NCI-H748 treated with DMSO at 0.1 percent for 48 hours (cell line): ENCODE measurements around the gene FLAD1.

Source experiments
- DNase-seq: peaks from one replicate; lab custom pipeline; 2025; lab: John Stamatoyannopoulos, UW

The FLAD1 gene

DNA sequence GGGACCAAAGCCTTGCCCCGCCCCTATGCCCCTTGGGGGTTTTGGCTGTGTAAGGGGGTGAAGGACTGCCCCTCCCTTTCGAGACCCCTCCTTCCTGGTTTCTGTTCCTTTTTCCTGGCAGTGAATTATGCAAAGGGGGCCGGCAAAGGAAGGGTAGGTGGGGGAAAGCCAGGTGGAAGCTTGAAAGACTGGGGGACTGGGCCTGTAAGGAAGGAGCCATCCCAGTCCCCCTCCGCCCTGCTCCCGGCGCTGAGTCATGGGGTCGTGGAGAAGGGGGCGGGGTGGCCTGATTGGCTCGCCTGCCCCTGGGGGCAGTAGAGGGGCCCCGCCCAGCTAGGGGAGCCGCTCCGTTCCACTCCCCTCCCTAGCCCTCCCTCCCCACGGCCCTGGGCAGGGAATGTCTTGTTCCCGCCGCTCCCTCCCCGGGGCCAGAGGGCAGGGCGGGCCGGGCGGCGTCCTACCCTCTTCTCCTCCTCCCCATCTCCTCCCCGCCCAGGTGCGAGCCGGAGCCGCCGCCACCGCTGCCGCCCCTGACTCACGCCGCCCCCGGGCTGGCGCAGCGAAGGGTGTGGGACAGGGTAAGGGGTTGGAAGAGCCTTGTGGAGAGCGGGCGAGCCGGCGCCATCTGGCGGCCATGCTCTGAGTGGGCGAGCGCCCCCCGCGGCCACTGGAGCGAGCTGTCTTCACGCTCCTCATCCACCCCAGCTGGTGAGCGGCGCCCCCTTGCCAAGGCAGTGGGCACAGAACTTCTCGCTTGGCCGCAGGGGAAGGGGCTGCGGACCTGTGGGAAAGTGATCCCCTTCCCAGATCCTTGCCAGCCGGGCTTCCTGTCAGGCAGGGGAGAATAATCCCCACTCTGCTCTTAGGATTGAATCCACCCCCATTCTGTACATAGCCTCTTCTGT, 34.1 kb downstream of the FLAD1 start:
- peak; percentile 71 for DNase-seq

- no peak for DNase-seq
Measured at GRCh38 chr1:155017946-155018316, 34.8 kb downstream of the FLAD1 start.

DNA sequence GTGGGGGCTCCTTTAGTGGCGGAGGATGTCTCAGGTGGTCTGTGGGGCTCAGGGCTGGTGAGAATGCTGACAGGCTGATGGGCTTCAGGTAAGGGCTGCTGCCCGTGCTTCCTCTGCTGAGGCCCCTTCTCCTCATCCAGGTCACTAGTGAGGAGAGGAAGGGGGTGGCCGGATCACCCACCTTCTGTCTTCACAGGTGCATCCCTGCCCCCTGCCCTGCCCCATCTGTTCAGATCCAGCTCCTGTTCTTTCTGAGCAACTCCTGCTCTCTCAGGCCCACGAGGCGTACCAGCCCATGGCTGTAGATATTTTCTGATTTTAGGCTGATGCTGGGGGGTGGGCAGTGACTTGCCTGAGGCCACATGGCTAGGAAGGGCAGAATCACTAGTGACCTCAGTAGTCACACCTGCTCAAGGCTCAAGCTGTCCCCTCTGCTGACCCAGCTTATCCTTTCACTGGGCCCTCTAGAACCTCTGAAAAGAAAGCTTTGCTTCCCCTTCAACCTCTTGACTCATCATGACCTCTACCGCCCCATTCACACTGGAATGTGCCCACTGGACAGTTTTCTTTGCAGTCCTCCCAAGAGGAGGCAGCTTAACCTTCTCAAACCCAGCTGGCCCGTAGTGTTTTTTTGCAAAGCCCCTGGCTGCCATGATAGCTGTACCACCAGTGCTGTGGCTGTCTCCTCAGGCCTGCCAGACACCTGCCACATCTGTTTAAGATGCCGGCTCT, 35.6 kb downstream of the FLAD1 start:
- no peak for DNase-seq

- DNase-seq, result no peak
Measured at GRCh38 chr1:155019377-155020245, 36.5 kb downstream of the FLAD1 start.

- DNase-seq, result no peak
Measured at GRCh38 chr1:155022136-155022926, 39.2 kb downstream of the FLAD1 start.

DNA sequence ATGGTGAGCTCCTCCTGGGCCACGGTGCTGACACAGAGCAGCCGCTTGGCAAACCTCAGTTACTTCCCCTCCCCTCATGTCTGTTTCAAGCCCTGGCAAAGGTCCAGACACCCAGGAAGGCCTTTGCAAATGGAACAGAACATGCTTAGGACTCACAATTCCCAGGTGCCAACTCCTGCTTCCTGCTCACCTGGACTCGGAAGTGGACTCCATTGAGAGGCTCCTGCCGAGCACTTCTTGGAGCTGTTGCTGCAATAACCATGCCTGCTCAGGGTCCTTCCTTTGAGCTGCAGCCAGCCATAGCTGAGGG, 39.7 kb downstream of the FLAD1 start:
- no peak for DNase-seq

DNA sequence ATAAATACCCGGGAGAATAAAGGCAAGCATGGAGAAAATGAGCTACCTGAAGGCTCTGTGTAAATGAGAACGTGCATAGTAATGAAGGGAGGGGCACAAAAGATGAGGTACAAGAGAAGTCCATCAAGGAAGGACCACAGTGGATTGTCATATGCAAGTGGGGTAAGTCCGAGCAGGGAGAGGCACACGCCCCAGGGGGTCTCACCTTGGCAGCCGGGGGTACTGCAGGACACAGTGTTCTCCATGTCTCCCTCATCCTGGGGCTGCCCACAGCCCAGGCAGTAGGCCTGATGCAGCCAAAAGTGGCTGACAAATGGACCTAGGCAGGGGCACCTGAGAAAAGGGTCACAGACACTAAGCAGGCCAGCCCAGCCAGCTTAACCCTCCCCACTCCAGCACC, 40.5 kb downstream of the FLAD1 start:
- no peak for DNase-seq

DNA sequence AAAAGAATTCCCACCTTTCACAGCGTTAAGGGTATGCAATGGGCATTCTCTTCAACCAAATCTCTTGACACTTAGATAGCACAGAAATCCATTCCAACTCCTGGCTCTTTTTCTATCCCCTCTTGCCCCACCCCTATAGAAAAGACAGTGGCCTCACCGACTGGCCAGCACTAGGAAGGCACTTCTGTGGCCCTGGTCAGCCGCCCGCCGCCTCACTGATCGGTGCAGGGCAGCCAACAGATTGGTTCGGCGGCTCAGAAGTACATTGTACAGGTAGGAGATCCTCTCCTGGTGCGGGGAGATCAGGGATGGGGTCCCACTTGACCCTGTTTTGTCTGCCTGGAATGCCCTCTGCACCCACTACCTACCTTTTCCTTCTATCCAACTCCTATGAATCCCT, 41.2 kb downstream of the FLAD1 start:
- DNase-seq, result no peak

DNA sequence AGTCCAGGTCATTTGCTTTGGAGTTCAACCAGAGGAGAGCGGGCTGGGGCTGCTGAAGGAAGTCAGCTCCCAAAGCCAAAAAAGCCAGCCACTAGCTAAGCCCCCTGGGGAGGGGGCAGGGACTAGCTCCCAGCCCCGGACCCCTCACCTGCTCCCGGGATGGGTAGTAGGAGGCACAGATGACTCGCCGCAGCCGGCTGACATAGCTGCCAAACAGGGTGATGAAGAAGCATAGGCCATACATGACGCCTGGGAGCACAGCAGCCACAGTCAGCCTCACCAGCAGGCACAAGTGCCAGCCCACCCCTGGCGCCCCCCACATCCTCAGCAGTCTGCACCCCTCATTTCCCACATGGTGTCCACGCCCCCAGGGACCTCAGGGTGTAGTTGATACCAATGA, 43.0 kb downstream of the FLAD1 start:
- DNase-seq, result no peak

DNA sequence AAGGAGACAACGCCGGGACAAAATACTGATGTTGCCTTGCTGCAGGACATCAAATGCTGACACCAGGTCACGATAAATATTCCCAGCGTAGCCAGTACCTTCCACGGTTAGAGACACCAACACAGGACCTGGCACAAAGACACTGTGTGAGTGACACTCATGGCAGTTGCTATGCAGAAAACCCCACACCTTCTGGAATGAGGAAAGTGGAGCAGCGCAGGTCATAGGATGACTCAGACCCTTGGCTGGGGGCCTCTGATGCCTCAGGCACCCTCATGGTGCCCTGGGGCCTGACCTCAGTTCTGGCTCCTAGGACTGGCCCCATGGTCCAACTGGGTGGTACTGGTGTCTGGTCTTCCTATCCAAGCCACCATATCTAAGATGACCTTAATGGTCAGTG, 43.4 kb downstream of the FLAD1 start:
- no peak for DNase-seq

DNA sequence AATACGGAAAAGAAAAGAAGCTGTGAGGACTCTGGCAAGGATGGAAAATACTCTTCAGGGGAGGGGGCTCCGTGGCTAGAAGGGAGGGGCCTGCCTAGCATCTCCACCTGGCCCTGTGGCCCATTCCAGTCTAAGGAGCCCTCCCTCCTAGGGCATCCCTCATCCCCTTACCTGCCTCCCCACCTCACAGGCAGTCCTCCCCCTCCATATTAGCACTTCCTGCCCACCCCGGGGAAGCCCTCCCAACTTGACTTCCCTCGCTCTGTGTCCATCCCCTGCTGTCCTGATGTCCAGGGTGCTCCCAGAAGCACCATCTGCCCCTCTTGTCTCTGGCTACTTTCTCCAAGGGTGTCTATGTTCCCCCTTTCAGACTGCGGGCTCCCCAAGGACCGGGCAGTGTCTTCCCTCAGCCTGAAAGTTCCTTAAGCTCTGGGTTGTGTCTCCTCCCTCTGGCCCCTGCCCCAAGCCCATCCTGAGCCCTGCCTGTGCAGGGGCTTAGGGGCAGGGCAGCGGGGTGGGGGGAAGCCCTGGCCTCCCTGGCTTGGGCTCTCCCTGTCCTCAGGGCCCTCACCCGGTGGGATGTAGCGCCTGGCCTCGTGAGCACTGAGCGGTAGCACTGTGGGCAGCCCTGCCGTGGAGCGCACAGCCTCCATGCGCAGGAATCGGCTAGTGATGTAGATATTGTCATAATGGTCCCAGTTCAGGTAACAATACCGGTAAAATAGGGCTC, 46.5 kb downstream of the FLAD1 start:
- DNase-seq, result no peak

GRCh38 chr1:155030243-155030795, 47.2 kb downstream of the FLAD1 start:
- DNase-seq, result no peak

DNA sequence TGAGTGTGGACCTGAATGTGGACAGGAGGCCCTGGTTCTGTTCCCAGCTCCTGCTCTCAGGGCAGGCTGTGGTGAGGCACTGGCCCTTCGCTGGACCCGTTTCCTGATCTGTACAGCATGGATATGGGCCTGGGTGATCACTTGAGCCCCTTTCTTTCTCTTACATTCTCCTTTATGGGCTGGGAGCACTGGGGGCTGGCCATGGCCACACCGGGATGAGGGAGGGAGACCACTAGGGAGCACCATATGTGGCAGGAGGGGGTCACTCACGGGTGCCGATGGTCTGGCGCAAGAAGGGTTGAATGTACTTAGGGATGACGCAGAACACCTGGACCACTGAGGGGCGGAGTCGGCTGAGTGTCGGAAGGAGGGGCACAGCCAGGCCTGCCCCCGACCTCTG, 47.8 kb downstream of the FLAD1 start:
- no peak for DNase-seq

- no peak for DNase-seq
Measured at GRCh38 chr1:155032886-155033285, 49.7 kb downstream of the FLAD1 start.

- no peak for DNase-seq
Measured at GRCh38 chr1:155033524-155033923, 50.4 kb downstream of the FLAD1 start, which contains the start of the genes DCST1 and DCST2. Gene DCST1, plus strand, starts transcription at chr1:155033824. Its CDS starts 213 bp downstream, at chr1:155034037. Gene DCST2, minus strand, starts transcription at chr1:155033781. Its CDS starts 80 bp downstream, at chr1:155033701.

DNA sequence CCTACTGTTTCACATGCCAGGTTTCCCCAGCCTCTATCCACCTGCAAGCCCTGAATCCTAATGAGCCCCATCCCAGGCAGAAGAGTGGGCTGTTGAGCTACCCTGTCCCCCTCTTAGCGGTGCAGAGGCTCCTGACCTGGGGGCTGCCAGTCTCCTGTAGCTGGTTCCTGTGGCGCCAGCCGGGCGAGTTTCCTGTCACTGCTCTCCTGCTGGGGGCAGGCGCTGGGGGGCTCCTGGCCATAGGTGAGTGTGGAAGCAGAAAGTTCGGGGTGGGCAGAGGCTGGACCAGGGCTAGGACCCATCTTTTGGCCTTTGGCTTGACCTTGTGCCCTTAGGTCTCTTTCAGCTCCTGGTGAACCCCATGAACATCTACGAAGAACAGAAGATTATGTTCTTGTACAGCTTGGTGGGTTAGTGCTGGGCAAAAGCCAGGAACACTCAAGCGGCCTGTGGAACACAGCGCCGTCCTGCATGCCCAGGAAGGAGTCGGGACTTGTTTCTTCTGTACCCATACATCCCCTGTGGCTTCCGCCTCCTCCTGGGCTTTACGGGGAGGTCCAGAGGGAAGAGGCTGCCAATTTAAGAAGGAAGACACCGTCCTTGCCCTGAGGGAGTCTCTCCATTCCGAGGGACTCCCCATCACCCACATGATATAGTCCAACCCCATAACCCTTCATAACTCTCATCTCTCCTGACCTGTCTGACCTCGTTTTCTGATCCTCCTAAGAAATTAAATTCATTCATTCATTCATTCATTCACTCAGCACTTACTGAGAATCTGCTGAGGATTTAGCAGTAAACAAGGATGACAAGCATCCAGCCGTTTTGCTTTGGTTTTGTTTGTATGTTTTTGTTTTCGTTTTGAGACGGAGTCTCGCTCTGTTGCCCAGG, 51.4 kb downstream of the FLAD1 start:
- no peak for DNase-seq

DNA sequence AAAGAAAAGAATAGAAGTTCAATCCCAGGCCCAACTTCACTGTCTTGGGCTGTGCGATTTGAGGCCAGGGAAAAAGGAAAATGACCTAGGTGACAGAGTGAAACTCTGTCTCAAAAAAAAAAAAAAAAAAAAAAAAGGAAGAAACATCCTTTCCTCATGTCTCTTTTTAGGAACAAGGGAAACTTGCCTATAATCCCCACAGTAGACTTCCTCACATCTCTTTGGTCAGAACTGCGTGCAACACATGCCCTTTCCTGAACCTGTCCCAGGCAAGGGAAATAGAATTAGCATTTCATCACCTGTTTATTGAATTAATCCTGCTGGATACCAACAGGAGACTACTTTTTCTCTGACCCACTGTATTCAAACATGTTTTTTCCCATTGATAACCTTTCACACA, 52.8 kb downstream of the FLAD1 start:
- DNase-seq, result no peak

- no peak for DNase-seq
Measured at GRCh38 chr1:155037043-155037442, 53.9 kb downstream of the FLAD1 start.

DNA sequence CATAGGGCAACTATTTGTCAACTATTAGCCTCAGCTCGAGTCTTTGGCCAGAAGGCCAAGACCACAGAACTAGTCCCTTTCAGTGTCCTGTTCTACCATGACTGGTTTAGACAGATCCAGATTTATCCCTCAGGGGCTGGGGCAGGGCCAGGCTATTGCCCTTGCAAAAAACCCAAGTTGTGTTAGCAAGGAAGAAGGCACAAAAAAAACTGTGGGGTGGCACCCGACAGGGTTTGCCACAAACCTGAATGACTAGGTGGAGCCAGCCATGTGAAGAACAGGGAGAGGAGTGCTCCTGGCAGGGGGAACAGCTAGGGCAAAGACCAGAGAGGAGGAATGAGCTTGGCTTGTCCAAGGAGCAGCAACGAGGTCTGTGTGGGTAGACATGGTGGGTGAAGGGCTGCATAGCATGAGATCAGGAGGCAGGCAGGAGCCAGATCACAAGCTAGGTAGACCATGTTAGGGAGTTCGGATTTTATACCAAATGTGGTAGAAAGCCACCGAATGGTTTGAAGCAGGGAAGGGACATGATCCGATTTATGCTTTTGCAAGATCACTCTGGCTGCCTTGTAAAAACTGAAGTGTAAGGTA, 54.8 kb downstream of the FLAD1 start:
- DNase-seq, result no peak
